Stimulated activated CD8-positive, alpha-beta memory T cell treated with anti-CD3 and anti-CD28 coated beads, Interleukin-7, amount 100 ng/mL, for 24 hours (primary cell): ENCODE results near the gene TAF5L.
"Not testable (repeated sequence)": the region's sequence is repeated elsewhere in the genome, so short reads cannot be mapped to it uniquely, and the experiment has no call there.

ENCODE experiments used
- DNase-seq: peaks from one replicate; pipeline ENCODE4 v3.0.0-alpha.2; 2020; ENCODE audit warnings: low read depth

TAF5L gene

DNA sequence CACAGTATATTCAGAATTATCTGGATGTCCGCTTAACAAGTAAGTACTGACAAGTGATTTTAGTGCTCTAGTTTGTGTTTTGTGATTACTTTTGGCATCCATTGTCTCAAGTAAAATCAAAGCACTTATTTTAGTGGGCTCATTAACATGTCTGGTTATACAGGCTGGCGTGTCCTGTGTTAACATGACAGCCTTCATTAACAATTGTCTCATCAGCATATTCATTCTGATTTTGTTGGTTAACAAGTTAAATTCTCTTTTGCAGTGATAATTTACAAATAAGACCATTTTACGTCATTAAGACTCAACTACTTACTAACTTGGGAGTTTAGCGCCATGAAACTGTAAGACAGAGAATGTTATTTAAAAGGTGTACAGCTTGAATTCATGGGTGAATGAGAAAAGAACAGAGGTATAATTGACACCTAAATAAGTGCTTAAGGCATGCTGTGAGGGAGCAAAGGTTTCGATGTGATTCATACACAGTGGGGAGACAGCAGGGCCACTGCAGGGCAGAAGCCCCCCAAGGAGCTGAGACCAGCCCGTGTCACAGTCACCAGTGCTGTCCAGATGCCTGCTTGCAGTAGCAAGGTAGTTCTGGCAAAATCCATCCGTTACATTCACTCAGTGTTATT lies 22.4 kb downstream of the TAF5L start:
- DNase-seq: no peak

DNA sequence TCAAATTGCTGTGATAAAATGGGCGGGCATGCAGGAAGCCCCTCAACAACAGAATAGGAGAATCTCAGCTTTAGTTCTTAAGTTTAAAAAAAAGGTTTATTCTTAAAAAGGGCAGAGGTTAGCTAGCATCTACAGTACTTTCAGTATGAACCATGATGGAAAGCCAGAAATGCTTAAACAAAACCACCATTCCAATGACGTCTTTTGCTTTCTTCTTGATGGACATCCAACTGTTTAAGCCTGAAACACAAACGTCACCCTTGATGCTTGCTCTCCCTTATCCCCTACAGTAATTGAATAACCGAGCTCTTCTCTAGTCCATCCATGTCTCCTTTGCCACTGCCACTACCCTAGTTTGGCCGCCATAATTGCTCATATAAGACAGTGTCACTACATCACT lies 25.7 kb downstream of the TAF5L start:
- no peak for DNase-seq

DNA sequence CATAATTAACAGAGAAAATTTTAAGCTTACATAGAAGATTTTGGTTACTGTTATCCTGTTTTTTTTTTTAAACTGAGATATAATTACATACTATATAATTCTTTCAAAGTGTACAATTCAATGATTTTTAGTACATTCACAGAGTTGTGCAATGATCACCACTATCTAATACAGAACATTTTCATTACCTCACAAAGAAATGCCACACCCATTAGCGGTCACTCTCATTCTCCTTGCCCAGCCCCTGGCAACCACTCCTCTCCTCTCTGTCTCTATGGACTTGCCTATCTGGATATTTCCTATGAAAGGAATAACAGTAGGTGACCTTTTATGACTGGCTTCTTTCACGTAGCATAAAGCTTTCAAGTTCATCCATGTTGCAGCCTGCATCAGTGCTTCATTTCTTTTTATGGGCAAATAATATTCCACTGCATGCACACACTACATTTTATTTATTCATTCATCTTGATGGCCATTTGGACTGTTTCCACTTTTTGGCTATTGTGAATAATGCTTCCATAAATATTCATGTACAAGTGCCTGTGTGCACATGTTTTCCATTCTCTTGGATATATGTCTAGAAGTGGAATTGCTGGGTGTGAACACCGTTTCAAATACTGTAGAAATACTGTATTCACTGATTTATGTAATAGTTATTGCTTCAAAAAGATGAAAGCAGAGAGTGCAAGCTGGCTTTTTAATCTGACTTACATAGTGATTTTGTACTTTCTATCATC lies 26.5 kb downstream of the TAF5L start:
- DNase-seq: no peak

DNA sequence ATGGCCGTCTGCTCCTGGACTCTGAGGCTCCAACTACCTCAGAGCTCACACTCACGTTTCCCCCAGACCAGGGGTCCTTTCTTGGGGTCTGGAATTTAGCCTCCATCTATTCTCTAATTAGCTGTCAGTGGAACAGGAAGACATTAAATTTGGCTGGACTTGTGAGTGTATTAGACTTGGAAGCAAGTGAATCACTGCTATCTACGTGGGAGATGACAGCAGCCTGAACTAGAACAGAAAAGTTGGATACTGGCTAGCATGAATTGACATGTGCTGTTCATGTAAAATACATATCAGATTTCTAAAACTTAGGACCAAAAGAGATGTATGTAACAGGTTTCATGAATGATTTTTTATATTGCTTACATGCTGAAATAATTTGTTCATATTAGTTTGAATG lies 28.0 kb downstream of the TAF5L start:
- DNase-seq: no peak

DNA sequence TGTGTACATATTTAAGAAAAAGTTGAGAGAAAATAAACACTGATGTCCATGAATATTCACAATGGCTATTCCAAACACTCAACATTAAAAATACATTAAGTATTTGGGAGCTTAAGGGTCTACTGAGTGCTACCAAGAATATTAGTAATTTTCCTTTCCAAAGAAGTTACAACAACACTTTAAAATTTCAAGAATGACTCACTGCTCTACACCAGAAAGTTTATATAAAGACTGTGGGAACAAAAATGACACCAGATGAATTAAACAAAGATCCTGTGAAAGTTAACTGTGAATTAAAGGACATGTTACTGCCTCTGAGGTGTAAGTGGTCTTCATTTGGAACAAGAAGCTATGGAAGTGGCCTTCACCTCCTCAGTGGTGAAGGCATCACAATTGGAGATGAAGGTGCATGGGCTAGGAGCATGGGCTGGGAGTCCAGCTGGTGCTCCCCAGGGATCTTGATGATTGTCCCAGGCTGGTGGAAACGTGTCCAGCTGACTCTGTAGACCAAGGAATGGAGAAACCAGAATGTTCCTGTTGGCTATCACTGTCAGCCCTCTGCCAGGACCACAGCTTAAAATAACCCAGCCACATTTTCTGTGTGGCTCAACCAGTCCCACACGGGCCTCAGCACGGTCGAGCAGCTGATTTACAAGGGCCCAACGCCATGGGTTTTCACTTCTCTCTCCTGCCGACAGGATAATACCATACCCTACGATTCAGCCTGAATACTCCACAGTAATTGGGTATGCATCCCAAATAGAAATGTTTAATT lies 28.8 kb downstream of the TAF5L start:
- DNase-seq: no peak

DNA sequence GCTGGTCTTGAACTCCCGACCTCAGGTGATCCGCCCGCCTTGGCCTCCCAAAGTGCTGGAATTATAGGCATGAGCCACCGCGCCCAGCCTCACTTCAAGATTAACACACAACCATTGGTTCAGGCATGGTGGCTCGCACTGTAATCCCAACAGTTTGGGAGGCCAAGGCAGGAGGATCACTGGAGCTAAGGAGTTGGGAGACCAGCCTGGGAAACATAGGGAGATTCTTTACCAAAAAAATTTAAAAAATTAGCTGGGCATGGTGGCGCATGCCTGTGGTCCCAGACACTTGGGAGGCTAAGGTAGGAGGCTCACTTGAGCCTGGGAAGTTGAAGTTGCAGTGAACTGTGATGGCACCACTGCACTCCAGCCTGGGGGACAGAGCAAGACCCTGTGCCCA lies 30.0 kb downstream of the TAF5L start:
- DNase-seq: not testable (repeated sequence)

DNA sequence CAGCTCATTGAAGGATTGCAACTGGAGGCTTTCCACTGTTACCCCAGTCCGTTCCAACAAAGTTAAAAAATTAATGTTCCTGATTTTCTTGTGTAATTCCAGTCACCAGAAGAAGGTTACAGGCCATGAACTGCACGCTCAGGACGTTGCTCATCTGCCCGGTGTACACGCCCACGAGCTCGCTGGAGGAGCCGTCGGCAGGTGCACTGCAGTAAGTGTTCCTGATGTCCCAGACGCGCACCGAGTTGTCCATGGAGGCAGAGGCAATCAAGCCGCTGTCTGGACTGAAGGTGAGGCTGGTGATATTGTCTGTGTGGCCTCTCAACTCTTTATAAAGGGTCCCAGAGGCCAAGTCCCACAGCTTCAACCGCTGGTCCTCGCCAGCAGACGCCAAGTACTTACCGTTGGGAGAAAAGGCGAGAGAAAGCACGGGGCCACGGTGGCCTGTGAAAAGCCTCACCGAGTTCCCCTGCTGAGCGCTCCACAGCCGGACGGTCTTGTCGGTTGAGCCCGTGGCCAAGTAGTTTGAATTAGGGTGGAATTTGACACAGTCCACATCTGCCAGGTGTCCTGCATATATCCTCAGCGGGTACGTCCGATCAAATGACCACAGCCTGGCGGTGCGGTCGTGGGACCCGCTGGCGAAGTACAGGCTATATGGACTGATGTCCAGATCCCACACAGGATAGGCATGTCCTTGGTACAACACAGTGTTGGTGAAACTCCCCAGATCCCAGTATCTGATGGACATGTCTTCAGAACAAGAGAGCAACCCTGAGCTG lies 31.5 kb downstream of the TAF5L start:
- no peak for DNase-seq

DNA sequence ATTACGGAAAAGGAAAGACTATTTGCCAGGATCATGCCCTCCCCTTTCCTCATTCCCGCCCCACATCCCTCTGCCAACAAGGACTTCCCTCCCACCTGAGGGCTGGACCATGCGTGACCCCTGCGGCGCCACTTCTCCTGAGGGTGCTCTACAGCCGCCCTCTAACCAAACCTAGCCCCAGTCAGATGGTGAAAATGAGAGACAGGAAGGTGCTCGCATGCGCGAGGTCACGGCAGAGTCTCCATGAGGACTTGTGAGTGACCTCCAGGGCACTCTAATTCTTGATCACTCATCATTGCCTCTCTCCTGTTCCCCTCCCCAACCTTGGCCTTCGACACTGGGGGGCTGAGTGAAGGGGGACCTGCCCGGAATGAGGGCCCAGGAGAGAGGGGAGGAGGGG lies 32.1 kb downstream of the TAF5L start:
- no peak for DNase-seq

DNA sequence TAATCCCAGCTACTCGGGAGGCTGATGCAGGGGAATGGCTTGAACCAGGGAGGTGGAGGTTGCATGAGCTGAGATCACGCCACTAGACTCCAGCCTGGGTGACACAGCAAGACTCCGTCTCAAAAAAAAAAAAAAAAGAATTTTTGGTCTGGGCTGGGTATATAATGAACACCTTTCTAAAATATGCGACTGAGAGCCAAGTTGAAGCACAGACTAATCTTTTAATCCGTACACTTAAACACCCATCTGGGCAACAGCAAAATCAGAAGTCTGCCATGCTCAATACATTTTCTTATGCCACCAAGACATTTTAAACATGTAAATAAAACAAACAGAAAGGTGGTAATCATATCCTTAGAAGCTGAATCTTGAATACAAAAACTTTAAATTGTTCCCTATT lies 35.8 kb downstream of the TAF5L start:
- no peak for DNase-seq

DNA sequence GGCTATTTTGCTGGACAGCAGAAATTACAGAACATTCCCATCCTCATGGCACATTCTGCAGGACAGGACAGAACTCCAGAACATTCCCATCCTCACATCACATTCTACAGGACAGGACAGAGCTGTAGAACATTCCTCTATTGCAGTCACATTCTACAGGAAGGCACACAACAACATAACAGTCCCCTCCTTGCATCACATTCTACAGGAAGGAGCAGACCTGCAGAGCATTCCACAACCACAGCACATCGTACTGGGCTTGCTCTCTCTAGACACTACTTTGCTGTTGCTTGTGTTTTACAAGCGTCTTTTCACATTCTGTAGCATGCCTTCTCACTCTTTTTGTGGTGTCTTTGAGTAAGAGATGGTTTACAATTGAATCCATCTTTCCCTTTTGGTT lies 40.6 kb downstream of the TAF5L start:
- DNase-seq: no peak

DNA sequence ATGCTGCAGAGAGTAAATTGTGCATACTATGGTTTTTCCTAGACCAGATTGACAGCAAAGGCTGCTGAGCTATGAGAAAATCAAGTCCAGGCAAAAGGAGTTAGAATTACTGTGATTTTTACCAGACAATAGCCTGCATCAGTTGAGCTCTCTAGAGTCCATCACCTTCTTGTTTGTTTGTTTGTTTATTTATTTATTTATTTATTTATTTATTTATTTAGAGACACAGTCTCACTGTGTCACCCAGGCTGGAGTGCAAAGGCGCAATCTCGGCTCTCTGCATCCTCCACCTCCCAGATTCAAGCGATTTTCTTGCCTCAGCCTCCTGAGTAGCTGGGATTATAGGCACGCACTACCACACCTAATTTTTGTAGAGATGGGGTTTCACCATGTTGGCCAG lies 43.2 kb downstream of the TAF5L start:
- no peak for DNase-seq

DNA sequence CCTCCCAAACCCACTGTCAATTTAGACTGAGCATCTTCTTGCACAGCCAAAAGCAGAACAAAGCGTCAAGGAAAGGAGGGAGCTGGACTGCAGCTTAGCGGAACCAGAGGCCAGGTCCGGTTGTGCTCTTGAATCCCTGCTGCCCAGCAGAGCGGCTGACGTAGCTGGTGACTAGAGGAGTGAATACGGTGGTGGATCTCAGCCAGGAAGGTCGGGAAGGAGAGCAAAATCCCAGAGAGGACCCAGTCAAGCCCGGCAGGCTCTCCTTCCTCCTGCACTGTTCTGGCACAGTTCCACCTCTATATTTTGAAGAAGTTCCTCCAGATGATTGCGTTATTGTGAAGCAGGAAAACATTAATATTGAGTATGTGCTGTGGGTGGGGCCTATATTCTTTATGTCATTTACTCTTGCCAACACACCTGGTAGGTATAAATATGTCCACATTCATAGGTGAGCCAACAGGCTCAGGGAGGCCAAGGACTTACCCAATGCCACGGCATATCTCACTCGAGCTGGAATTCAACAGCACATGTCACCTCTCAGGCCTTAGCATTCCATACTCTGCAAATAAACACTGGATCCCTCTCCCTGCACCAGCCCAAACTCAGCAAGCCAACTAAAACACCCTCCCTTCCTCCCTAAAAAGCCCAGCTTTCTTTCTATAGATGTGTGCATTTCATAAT lies 43.8 kb downstream of the TAF5L start:
- DNase-seq: no peak

DNA sequence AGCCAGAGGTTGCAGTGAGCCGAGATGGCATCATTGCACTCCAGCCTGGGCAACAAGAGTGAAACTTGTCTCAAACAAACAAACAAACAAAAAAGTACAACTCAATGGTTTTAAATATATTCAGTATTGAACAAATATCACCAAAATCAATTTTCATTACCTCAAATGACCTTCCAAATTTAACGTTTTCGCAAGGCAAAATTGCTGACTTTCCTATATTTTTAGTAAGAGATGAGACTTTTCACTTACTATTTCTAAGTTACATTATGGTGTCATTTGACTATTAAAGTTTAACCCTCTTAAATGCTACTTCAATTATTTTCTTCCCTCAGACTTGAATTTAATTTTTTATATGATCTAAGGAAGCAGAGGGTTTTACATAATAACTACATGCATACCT lies 44.4 kb downstream of the TAF5L start:
- no peak for DNase-seq

DNA sequence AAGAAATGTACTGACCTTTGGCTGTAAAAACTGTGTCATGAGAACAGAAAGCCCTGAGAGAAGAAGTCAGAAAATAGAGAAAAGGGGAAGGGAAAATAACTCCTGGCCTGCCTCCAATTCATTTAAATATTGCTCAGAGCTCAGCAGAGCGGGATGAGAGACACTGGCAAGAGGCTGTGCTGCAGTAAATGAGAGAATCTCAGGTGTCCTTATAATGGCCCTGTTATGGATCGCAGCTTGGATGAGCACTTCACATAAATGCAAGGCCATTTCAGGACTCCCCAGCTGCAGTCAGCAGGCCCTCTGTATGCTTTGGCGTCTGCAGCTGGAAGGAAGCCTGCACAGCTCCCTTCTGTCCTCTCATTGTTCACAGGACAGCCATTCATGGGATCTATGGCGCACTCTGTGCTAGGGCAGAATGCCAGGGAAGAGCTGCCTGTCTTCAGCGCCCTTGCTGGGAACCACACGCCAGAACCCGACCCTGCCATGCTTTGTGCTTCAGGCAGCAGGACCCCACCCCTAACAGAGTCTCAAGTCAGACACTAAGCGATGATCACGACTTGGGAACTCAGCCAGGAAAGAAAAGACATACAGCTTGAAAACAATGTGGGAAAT lies 46.8 kb downstream of the TAF5L start:
- no peak for DNase-seq

DNA sequence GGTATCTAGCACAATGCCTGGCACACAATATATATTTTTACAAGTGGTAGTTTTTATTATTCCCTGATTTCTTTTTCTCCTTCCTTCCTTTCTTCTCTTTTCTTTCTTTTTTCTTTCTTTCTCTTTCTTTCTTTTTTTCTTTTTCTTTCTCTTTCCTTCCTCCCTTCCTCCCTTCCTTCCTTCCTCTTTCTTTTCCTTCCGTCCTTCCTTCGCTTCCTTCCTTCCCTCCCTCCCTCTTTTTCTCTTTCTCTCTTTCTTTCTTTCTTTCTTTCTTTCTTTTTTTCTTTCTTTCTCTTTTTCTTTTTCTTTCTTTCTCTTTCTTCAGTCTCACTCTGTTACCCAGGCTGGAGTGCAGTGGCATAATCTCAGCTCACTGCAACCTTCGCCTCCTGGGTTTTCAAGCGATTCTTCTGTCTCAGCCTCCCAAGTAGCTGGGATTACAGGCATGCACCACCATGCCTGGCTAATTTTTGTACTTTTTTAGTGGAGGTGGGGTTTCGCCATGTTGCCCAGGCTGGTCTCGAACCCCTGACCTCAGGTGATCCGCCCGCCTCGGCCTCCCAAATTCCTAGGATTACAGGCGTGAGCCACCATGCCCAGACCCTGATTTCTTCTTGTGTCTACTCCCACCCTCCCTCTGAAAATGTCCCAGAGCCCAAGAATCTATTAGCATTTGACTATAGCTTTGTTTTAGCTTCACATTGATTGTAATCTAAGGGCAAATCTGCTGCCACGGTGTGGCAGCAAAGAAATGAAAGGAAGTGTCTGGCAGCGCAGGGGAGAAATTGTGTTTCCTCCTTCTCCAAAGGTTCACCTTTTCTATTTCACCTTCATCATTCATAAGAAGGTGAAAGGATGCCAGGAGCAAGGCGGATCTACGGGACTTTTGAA lies 47.5 kb downstream of the TAF5L start:
- no peak for DNase-seq

DNA sequence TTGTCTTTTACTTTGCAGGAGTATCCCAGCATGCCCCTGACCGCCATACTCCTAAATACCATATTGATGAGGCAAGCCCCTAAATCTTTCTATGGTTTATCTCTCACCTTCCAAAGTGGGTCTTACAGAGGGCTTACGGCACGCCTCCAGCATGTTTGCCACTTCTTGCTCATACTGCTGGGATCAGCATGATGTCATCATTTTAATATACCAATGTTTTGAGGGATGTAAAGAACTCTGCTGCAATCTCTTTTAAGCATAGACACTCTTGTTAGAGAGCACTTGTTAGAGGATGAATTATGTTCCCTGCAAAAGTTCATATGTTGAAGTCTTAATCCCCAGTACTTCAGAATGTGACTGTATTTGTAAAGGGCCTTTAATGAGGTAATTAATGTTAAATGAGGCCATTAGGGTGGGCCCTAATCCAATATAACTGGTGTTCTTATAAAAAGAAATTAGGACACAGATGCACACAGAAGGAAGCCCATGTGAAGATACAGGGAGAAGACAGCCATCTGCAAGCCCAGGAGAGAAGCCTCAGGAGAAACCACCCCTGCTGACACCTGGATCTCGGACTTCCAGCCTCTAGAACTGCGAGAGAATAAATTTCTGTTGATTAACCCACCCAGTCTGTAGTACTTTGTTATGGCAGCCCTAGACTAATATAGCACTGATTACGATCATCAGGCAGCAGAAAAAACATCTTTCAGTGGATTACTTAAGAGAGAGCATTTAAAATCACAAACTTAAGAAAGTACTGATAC lies 51.1 kb downstream of the TAF5L start:
- no peak for DNase-seq

DNA sequence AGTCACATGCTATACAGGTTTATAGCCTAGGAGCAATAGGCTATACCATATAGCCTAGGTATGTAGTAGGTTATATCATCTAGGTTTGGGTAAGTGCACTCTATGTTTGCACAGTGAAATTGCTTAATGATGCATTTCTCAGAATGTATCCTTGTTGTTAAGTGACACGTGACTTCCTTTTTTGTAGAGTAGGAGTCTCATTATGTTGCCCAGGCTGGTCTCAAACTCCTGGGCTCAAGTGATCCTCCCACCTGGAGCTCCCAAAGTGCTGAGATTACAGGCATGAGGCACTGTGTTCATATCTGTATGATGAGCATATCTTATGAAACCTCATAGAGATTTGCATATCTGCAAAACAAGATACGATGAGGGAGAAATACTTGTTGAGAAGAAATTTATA lies 53.6 kb downstream of the TAF5L start:
- DNase-seq: no peak

DNA sequence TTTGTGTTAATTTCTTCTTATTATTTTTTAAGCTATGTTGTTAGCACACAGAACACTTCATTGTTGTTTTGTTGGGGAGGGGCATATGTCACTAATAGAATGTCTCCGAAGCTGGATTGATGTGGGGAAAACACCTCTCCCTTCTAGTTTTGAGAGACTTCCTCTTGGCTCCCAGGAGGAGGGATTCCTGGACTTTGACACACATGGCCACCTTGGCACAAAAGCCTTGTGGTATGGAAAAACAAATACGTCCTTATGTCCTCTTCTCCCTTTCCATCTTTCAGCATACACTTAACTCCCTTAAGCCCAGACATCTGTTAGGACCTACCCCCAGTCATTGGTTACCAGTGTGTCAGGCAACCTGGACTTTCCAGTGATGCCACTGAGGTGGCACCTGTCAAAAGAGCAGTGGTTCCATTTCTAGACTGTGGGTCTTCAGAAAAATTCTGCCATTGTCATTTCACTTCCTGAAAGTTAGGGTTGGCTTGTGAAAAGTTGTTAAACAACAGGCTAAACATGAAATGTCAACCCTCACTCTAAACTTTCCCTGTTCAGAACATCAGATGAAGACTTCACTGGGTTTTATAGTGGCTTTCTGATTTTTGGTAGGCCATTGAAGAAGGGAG lies 54.9 kb downstream of the TAF5L start:
- DNase-seq: no peak

DNA sequence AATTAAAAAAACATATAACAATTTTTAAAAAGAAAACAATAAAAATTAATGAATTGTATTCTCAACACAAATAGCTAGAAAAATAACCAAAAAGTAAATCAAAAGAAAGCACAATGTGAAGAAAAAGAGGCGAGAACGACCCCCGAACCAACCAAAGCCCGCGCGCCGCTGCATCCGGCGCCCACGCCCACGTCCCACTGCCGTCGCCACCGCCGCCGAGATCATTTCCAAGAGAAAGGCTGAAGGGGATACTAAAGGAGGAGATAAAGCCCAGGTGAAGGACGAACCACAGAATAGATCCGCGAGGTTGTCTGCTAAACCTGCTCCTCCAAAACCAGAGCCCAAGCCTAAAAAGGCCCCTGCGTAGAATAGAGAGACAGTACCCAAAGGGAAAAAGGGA lies 55.6 kb downstream of the TAF5L start:
- no peak for DNase-seq
